WTC11 (cell line): Measurements from ENCODE around the gene HEPACAM. TPM values are rescaled to one million over a fixed set of nuclear protein-coding genes. Genes with fewer than 3 reads are reported as not detected.

Source experiments
- ATAC-seq: fragments of 200-7000 bp; cut with Tn5 transposase; 2 replicates; pipeline ENCODE4 v1.10.0; 2021; ENCODE audit warnings: mild to moderate bottlenecking, moderate library complexity
- CTCF ChIA-PET: fragments of 300-600 bp; sonication (Branson Sonifier 250); formaldehyde crosslinking; loops from one replicate; lab custom pipeline; 2021; ENCODE audit warnings: antibody characterized with exemption; lab: Charles Lee
- POLR2A ChIA-PET: fragments of 350-600 bp; sonication (Branson Sonifier 250); formaldehyde crosslinking; loops from one replicate; lab custom pipeline; 2021; ENCODE audit warnings: antibody characterized with exemption; lab: Charles Lee
- DNase-seq: peaks from one replicate; pipeline ENCODE4 v3.0.0; 2021; ENCODE audit warnings: low spot score
- H3K27ac Mint-ChIP-seq: 2 replicates; pipeline ENCODE4 v1.8.0; 2021; ENCODE audit warnings: mixed read lengths
- H3K27me3 Mint-ChIP-seq: 2 replicates; pipeline ENCODE4 v1.8.0; 2021; ENCODE audit warnings: low read depth, mild to moderate bottlenecking, moderate library complexity, mixed read lengths
- H3K36me3 Mint-ChIP-seq: 2 replicates; pipeline ENCODE4 v1.8.0; 2021; ENCODE audit warnings: mixed read lengths
- H3K4me1 Mint-ChIP-seq: 2 replicates; pipeline ENCODE4 v1.8.0; 2022; ENCODE audit warnings: mixed read lengths
- H3K4me3 Mint-ChIP-seq: 2 replicates; pipeline ENCODE4 v1.8.0; 2021; ENCODE audit warnings: mild to moderate bottlenecking, moderate library complexity, mixed read lengths
- H3K9me3 Mint-ChIP-seq: 2 replicates; pipeline ENCODE4 v1.8.0; 2021; ENCODE audit warnings: mixed read lengths
- ELF4 ChIP-seq: sonication (generic); formaldehyde crosslinking; IDR thresholded peaks from 2 replicates; pipeline ENCODE4 v1.8.1; 2022; ENCODE audit warnings: low read depth, mild to moderate bottlenecking, moderate library complexity, missing genetic modification reagents
- GABPB1 ChIP-seq: sonication (generic); formaldehyde crosslinking; IDR thresholded peaks from 2 replicates; pipeline ENCODE4 v1.8.1; 2023; ENCODE audit warnings: mild to moderate bottlenecking, missing genetic modification reagents
- IRF2 ChIP-seq: sonication (generic); formaldehyde crosslinking; IDR thresholded peaks from 2 replicates; pipeline ENCODE4 v1.8.0; 2022; ENCODE audit warnings: low read depth, missing genetic modification reagents, borderline replicate concordance
- PRRX2 ChIP-seq: fragments of 250-450 bp; sonication (Bioruptor Pico); IDR thresholded peaks from 2 replicates; pipeline ENCODE4 v1.8.0; 2021; ENCODE audit warnings: mild to moderate bottlenecking
- SMAD4 ChIP-seq: sonication (generic); formaldehyde crosslinking; IDR thresholded peaks from 2 replicates; pipeline ENCODE4 v1.8.0; 2022; ENCODE audit warnings: mild to moderate bottlenecking, missing genetic modification reagents
- SOX15 ChIP-seq: fragments of 250-450 bp; sonication (Bioruptor Pico); IDR thresholded peaks from 2 replicates; pipeline ENCODE4 v1.9.0; 2021; ENCODE audit warnings: mild to moderate bottlenecking
- TP53 ChIP-seq: sonication (generic); formaldehyde crosslinking; IDR thresholded peaks from 2 replicates; pipeline ENCODE4 v1.8.1; 2023; ENCODE audit warnings: mild to moderate bottlenecking, missing genetic modification reagents
- ZNF138 ChIP-seq: sonication (generic); formaldehyde crosslinking; conservative IDR thresholded peaks from 2 replicates; pipeline ENCODE4 v1.8.1; 2022; ENCODE audit warnings: mild to moderate bottlenecking, moderate library complexity, missing genetic modification reagents
- ZNF219 ChIP-seq: sonication (generic); formaldehyde crosslinking; IDR thresholded peaks from 2 replicates; pipeline ENCODE4 v1.8.0; 2023; ENCODE audit warnings: missing genetic modification reagents, mild to moderate bottlenecking, borderline replicate concordance
- ZNF317 ChIP-seq: sonication (generic); formaldehyde crosslinking; IDR thresholded peaks from 2 replicates; pipeline ENCODE4 v1.8.1; 2023; ENCODE audit warnings: low read depth, mild to moderate bottlenecking, moderate library complexity, missing genetic modification reagents, borderline replicate concordance
- ZNF396 ChIP-seq: fragments of 250-450 bp; sonication (Bioruptor Pico); IDR thresholded peaks from 2 replicates; pipeline ENCODE4 v1.8.0; 2021; ENCODE audit warnings: mild to moderate bottlenecking, moderate library complexity, borderline replicate concordance
- total RNA-seq: library from RNA; stranded (reverse); gene quantifications from 3 replicates; pipeline ENCODE4 v1.2.3, GENCODE V29; 2021
- TF ChIP-seq, protein P1 (sequence below): sonication (generic); formaldehyde crosslinking; IDR thresholded peaks from 2 replicates; pipeline ENCODE4 v1.8.0; 2022; ENCODE audit warnings: missing genetic modification reagents
- TF ChIP-seq, protein P2 (sequence below): sonication (generic); formaldehyde crosslinking; IDR thresholded peaks from 2 replicates; pipeline ENCODE4 v1.8.1; 2023; ENCODE audit warnings: mild to moderate bottlenecking, missing genetic modification reagents
- TF ChIP-seq, protein P3 (sequence below): sonication (generic); formaldehyde crosslinking; IDR thresholded peaks from 2 replicates; pipeline ENCODE4 v1.8.1; 2022; ENCODE audit warnings: mild to moderate bottlenecking, missing genetic modification reagents, moderate library complexity, borderline replicate concordance
- TF ChIP-seq, protein P4 (sequence below): fragments of 250-450 bp; sonication (Bioruptor Pico); IDR thresholded peaks from 2 replicates; pipeline ENCODE4 v1.9.0; 2021; ENCODE audit warnings: mild to moderate bottlenecking
- TF ChIP-seq, protein P5 (sequence below): sonication (generic); formaldehyde crosslinking; IDR thresholded peaks from 2 replicates; pipeline ENCODE4 v1.8.1; 2022; ENCODE audit warnings: missing genetic modification reagents, borderline replicate concordance
- TF ChIP-seq, protein P6 (sequence below): sonication (generic); formaldehyde crosslinking; IDR thresholded peaks from 2 replicates; pipeline ENCODE4 v1.8.1; 2023; ENCODE audit warnings: mild to moderate bottlenecking, missing genetic modification reagents, borderline replicate concordance
- TF ChIP-seq, protein P7 (sequence below): sonication (generic); formaldehyde crosslinking; IDR thresholded peaks from 2 replicates; pipeline ENCODE4 v1.8.1; 2023; ENCODE audit warnings: mild to moderate bottlenecking, missing genetic modification reagents, moderate library complexity

The HEPACAM gene
- total RNA-seq, 1 experiment from 2014 or later = not detected

DNA sequence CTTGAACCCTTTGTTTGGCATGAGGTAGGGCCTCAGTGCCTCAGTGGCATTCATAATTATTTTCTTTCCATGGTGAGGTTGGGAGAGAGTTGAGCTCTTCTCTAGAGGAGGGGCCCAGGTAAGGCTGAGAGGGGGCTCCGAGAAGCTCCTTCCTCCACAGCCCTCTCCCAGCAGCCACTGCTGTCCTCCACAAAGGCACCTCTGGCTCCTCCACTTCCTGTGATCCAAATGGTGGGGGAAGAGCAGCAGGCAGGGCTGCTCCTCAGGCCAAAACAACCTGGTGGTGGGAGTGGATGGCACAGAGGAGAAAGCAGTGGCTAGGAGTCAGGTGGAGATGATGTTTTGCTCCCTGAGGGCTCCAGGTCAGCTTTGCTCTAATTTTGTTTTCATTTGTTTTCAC, 51.5 kb downstream of the HEPACAM start (continued):
- TF ChIP-seq, protein P1, sequence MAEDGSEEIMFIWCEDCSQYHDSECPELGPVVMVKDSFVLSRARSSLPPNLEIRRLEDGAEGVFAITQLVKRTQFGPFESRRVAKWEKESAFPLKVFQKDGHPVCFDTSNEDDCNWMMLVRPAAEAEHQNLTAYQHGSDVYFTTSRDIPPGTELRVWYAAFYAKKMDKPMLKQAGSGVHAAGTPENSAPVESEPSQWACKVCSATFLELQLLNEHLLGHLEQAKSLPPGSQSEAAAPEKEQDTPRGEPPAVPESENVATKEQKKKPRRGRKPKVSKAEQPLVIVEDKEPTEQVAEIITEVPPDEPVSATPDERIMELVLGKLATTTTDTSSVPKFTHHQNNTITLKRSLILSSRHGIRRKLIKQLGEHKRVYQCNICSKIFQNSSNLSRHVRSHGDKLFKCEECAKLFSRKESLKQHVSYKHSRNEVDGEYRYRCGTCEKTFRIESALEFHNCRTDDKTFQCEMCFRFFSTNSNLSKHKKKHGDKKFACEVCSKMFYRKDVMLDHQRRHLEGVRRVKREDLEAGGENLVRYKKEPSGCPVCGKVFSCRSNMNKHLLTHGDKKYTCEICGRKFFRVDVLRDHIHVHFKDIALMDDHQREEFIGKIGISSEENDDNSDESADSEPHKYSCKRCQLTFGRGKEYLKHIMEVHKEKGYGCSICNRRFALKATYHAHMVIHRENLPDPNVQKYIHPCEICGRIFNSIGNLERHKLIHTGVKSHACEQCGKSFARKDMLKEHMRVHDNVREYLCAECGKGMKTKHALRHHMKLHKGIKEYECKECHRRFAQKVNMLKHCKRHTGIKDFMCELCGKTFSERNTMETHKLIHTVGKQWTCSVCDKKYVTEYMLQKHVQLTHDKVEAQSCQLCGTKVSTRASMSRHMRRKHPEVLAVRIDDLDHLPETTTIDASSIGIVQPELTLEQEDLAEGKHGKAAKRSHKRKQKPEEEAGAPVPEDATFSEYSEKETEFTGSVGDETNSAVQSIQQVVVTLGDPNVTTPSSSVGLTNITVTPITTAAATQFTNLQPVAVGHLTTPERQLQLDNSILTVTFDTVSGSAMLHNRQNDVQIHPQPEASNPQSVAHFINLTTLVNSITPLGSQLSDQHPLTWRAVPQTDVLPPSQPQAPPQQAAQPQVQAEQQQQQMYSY (CRISPR knock-in tag) = no peak
- TF ChIP-seq, protein P2, sequence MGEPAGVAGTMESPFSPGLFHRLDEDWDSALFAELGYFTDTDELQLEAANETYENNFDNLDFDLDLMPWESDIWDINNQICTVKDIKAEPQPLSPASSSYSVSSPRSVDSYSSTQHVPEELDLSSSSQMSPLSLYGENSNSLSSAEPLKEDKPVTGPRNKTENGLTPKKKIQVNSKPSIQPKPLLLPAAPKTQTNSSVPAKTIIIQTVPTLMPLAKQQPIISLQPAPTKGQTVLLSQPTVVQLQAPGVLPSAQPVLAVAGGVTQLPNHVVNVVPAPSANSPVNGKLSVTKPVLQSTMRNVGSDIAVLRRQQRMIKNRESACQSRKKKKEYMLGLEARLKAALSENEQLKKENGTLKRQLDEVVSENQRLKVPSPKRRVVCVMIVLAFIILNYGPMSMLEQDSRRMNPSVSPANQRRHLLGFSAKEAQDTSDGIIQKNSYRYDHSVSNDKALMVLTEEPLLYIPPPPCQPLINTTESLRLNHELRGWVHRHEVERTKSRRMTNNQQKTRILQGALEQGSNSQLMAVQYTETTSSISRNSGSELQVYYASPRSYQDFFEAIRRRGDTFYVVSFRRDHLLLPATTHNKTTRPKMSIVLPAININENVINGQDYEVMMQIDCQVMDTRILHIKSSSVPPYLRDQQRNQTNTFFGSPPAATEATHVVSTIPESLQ (CRISPR knock-in tag) = no peak
- TF ChIP-seq, all 79 proteins: peak for 0

DNA sequence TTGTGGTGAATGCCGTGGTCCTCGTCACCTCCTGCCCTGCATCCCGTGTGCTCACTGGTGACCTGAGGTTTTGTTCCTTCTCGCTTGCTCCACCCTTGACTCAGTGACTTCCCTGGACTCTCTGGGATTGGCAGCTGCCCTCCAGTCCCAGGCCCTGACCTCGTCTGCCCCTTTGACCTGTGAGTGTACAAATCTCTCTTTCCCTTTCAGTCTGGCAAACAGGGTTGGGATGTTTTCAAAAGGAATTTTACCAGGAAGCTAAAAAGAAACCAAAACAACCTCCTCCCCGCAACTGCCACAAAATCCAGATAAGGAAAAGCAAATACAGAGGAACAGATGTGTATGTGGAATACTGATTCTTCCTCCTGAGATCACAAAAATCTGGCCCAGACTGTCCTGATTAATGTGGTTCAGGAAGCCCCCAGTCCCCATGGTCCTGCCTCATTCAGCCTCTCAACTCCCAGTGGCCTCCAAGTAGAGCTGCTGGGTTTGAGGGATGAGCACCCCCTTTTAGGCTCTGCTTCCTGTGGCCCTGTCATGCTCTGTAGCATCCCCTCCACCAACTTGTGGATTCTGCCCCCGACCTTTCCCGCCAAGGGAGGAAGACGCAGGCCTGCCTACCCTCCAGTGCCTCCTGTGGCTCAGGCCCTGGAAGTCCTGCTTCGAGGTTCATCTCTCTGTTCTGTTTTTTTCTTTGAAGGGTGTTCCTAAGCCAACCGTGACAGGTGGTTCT, 53.3 kb downstream of the HEPACAM start:
- CTCF ChIA-PET = interaction anchor here (1.0 to 2.6 kb wide), 3 partner anchors 17 to 89 kb away, joined by 3 to 10 read pairs (median 6); partner anchors contain the start of gene ROBO3
- peaks cover 19% of the 10 kb centered on the region for H3K4me1 Mint-ChIP-seq
- H3K36me3 Mint-ChIP-seq = no peaks in the 10 kb centered on the region
- H3K9me3 Mint-ChIP-seq = no peaks in the 10 kb centered on the region
- TF ChIP-seq, protein P3, sequence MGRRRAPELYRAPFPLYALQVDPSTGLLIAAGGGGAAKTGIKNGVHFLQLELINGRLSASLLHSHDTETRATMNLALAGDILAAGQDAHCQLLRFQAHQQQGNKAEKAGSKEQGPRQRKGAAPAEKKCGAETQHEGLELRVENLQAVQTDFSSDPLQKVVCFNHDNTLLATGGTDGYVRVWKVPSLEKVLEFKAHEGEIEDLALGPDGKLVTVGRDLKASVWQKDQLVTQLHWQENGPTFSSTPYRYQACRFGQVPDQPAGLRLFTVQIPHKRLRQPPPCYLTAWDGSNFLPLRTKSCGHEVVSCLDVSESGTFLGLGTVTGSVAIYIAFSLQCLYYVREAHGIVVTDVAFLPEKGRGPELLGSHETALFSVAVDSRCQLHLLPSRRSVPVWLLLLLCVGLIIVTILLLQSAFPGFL (CRISPR knock-in tag) = 0 out of 2 replicates have a peak, but pooled peaks have one; percentile 14
- no peak for TF ChIP-seq GABPB1 (CRISPR knock-in tag)
- H3K27ac Mint-ChIP-seq = no peak overlapping the region
- POLR2A ChIA-PET = no interaction called here
- peaks cover 28% of the 10 kb centered on the region for H3K27me3 Mint-ChIP-seq
- DNase-seq (no peak), ATAC-seq (peak; percentile 63)
- H3K4me3 Mint-ChIP-seq = no peak overlapping the region

DNA sequence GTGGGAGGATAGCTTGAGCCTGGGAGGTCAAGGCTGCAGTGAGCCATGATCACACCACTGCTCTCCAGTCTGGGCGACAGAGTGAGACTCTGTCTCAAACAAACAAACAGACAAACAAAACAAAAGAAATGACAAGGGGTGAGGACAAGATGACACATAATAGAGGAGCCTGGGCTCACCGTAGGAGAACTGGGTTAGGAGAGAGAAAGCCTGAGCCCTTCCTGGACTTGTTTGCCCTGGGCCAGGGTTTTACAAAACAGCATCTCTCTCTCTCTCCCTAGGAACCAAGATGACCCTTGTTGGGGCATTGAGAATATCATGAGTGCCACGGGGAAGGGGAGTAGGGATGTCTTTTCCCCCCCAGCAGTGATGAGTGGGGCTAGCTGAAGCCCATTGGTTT, 54.9 kb downstream of the HEPACAM start:
- H3K27ac Mint-ChIP-seq = no peak overlapping the region
- no peaks in the 10 kb centered on the region for H3K9me3 Mint-ChIP-seq
- H3K4me1 Mint-ChIP-seq = peaks cover 26% of the 10 kb centered on the region
- no peaks in the 10 kb centered on the region for H3K36me3 Mint-ChIP-seq
- DNase-seq = no peak
- no peak for ATAC-seq
- POLR2A ChIA-PET = no interaction called here
- CTCF ChIA-PET = no interaction called here
- H3K27me3 Mint-ChIP-seq = peaks cover 33% of the 10 kb centered on the region
- H3K4me3 Mint-ChIP-seq = no peak overlapping the region
- TF ChIP-seq, protein P4, sequence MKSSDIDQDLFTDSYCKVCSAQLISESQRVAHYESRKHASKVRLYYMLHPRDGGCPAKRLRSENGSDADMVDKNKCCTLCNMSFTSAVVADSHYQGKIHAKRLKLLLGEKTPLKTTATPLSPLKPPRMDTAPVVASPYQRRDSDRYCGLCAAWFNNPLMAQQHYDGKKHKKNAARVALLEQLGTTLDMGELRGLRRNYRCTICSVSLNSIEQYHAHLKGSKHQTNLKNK = no peak
- TF ChIP-seq, protein P5, sequence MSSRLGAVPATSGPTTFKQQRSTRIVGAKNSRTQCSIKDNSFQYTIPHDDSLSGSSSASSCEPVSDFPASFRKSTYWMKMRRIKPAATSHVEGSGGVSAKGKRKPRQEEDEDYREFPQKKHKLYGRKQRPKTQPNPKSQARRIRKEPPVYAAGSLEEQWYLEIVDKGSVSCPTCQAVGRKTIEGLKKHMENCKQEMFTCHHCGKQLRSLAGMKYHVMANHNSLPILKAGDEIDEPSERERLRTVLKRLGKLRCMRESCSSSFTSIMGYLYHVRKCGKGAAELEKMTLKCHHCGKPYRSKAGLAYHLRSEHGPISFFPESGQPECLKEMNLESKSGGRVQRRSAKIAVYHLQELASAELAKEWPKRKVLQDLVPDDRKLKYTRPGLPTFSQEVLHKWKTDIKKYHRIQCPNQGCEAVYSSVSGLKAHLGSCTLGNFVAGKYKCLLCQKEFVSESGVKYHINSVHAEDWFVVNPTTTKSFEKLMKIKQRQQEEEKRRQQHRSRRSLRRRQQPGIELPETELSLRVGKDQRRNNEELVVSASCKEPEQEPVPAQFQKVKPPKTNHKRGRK (CRISPR knock-in tag) = no peak
- no peak for TF ChIP-seq SOX15 (CRISPR knock-in tag)
- TF ChIP-seq TP53 (CRISPR knock-in tag) = no peak
- TF ChIP-seq SMAD4 (CRISPR knock-in tag) = no peak
- no peak for TF ChIP-seq PRRX2 (CRISPR knock-in tag)
- TF ChIP-seq ELF4 (CRISPR knock-in tag) = no peak
- TF ChIP-seq ZNF396 = no peak
- no peak for TF ChIP-seq GABPB1 (CRISPR knock-in tag)
- TF ChIP-seq ZNF317 = no peak
- TF ChIP-seq, protein P6, sequence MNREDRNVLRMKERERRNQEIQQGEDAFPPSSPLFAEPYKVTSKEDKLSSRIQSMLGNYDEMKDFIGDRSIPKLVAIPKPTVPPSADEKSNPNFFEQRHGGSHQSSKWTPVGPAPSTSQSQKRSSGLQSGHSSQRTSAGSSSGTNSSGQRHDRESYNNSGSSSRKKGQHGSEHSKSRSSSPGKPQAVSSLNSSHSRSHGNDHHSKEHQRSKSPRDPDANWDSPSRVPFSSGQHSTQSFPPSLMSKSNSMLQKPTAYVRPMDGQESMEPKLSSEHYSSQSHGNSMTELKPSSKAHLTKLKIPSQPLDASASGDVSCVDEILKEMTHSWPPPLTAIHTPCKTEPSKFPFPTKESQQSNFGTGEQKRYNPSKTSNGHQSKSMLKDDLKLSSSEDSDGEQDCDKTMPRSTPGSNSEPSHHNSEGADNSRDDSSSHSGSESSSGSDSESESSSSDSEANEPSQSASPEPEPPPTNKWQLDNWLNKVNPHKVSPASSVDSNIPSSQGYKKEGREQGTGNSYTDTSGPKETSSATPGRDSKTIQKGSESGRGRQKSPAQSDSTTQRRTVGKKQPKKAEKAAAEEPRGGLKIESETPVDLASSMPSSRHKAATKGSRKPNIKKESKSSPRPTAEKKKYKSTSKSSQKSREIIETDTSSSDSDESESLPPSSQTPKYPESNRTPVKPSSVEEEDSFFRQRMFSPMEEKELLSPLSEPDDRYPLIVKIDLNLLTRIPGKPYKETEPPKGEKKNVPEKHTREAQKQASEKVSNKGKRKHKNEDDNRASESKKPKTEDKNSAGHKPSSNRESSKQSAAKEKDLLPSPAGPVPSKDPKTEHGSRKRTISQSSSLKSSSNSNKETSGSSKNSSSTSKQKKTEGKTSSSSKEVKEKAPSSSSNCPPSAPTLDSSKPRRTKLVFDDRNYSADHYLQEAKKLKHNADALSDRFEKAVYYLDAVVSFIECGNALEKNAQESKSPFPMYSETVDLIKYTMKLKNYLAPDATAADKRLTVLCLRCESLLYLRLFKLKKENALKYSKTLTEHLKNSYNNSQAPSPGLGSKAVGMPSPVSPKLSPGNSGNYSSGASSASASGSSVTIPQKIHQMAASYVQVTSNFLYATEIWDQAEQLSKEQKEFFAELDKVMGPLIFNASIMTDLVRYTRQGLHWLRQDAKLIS (CRISPR knock-in tag) = no peak
- TF ChIP-seq ZNF138 (CRISPR knock-in tag) = no peak
- TF ChIP-seq ZNF219 (CRISPR knock-in tag) = no peak
- TF ChIP-seq IRF2 (CRISPR knock-in tag) = no peak
- TF ChIP-seq, protein P7, sequence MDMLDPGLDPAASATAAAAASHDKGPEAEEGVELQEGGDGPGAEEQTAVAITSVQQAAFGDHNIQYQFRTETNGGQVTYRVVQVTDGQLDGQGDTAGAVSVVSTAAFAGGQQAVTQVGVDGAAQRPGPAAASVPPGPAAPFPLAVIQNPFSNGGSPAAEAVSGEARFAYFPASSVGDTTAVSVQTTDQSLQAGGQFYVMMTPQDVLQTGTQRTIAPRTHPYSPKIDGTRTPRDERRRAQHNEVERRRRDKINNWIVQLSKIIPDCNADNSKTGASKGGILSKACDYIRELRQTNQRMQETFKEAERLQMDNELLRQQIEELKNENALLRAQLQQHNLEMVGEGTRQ (CRISPR knock-in tag) = no peak
